AG20443 (cell line): ENCODE data around the gene SRGAP1.

Source experiments
- DNase-seq: peaks from one replicate; pipeline ENCODE4 v3.0.0; 2012; ENCODE audit warnings: low spot score, mixed read lengths

Gene SRGAP1

DNA sequence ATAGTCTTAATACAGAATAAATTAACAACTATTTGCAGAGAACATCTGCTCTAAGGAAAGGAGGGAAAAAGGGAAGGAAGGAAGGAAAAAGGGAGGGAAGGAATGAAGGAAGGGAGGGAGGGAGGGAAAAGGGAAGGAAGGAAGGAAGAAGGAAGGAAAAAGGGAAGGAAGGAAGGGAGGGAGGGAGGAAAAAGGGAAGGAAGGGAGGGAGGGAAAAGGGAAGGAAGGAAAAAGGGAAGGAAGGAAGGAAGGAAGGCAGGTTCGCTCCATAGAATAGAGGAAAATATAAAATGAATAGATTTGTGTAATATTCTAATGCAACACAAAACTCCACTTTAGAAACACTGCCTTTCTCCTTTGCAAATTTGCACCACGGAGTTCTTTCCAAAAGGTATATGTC lies 361.0 kb downstream of the SRGAP1 start:
- no peak for DNase-seq

DNA sequence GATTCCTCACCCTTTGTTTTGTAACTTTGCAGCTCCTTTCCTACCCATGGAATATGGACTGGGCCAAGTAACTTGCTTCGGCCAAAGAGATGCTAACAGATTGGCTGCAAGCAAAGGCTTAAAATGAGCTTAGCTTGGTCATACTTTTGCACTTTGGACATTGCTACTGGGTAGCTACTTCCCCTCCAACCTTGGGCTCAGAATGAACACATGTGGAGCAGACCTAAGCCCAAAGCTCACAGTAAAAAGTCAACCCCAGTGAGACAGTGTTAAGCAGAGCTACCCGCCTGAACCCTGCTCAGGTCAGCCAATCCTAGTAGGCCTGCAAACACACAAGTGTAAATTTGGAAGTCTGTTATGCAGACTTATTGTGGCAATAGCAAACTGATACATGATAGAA lies 363.0 kb downstream of the SRGAP1 start:
- DNase-seq: no peak
